Mesothelial cell of epicardium (in vitro differentiated cells): ENCODE data around the gene TMEM115. TPM values are rescaled to one million over a fixed set of nuclear protein-coding genes. Genes with fewer than 3 reads are reported as not detected.

Experiments
- DNase-seq, 2 experiments: peaks; one replicate each; pipeline ENCODE4 v3.0.0; 2021; ENCODE audit warnings: low spot score in 2 of 2; ENCODE audit not compliant: unreplicated experiment in 2 of 2
- H3K27ac Mint-ChIP-seq: 2 replicates; pipeline ENCODE4 v1.8.0; 2021; ENCODE audit warnings: mixed read lengths
- H3K27me3 Mint-ChIP-seq: 2 replicates; pipeline ENCODE4 v1.8.0; 2021; ENCODE audit warnings: low read depth, mixed read lengths
- H3K36me3 Mint-ChIP-seq: 2 replicates; pipeline ENCODE4 v1.8.0; 2021; ENCODE audit warnings: mixed read lengths
- H3K4me1 Mint-ChIP-seq: 2 replicates; pipeline ENCODE4 v1.8.0; 2021; ENCODE audit warnings: mixed read lengths
- H3K4me3 Mint-ChIP-seq: 2 replicates; pipeline ENCODE4 v1.8.0; 2021; ENCODE audit warnings: mild to moderate bottlenecking, moderate library complexity, mixed read lengths
- H3K9me3 Mint-ChIP-seq: 2 replicates; pipeline ENCODE4 v1.8.0; 2021; ENCODE audit warnings: mixed read lengths
- CTCF ChIP-seq: fragments of 200-600 bp; sonication (generic); IDR thresholded peaks from one replicate; pipeline ENCODE4 v1.5.0; 2021; ENCODE audit warnings: antibody characterized with exemption; ENCODE audit not compliant: unreplicated experiment
- total RNA-seq: library from RNA; stranded (reverse); gene quantifications from 3 replicates; pipeline ENCODE4 v1.2.1, GENCODE V29; 2021

Gene TMEM115
- total RNA-seq = 38.6 to 41.3 TPM (median 40.3 TPM) in 3 replicates

- Mint-ChIP-seq H3K27me3 (peaks cover 2% of the 10 kb centered on the region), H3K9me3 (no peaks in the 10 kb centered on the region), H3K36me3 (no peaks in the 10 kb centered on the region), H3K27ac (peak within 1 kb of the TSS; percentile 96), H3K4me1 (peaks cover 38% of the 10 kb centered on the region), H3K4me3 (peak within 1 kb of the TSS; percentile 97)
- TF ChIP-seq CTCF = no peak
- DNase-seq = peak; percentile 88 to 91
Observed at GRCh38 chr3:50358911-50359759, at the start of gene TMEM115. TMEM115 (minus strand) TSS chr3:50359521; CDS start chr3:50359063, 458 bp downstream.

GRCh38 chr3:50408443-50408944 lies 49.2 kb upstream of the TMEM115 start:
- Mint-ChIP-seq H3K27ac (no peak overlapping the region), H3K4me3 (no peak overlapping the region), H3K36me3 (no peaks in the 10 kb centered on the region), H3K9me3 (no peaks in the 10 kb centered on the region), H3K27me3 (peaks cover 16% of the 10 kb centered on the region), H3K4me1 (no peaks in the 10 kb centered on the region)
- DNase-seq = no peak
- no peak for TF ChIP-seq CTCF

GRCh38 chr3:50406487-50406886 lies 47.2 kb upstream of the TMEM115 start:
- H3K27ac Mint-ChIP-seq = no peak overlapping the region
- no peak overlapping the region for H3K4me3 Mint-ChIP-seq
- no peaks in the 10 kb centered on the region for H3K36me3 Mint-ChIP-seq
- no peaks in the 10 kb centered on the region for H3K9me3 Mint-ChIP-seq
- no peaks in the 10 kb centered on the region for H3K4me1 Mint-ChIP-seq
- no peak for TF ChIP-seq CTCF
- DNase-seq = no peak
- H3K27me3 Mint-ChIP-seq = peaks cover 28% of the 10 kb centered on the region

- peaks cover 28% of the 10 kb centered on the region for H3K27me3 Mint-ChIP-seq
- H3K4me3 Mint-ChIP-seq = no peak overlapping the region
- H3K36me3 Mint-ChIP-seq = no peaks in the 10 kb centered on the region
- no peak overlapping the region for H3K27ac Mint-ChIP-seq
- H3K4me1 Mint-ChIP-seq = no peaks in the 10 kb centered on the region
- DNase-seq = peak; percentile 43 to 66
- H3K9me3 Mint-ChIP-seq = no peaks in the 10 kb centered on the region
- no peak for TF ChIP-seq CTCF
Observed at GRCh38 chr3:50405249-50405648, 45.9 kb upstream of the TMEM115 start.

GRCh38 chr3:50401978-50402595 lies 42.8 kb upstream of the TMEM115 start:
- no peak overlapping the region for H3K27ac Mint-ChIP-seq
- no peak for TF ChIP-seq CTCF
- H3K4me3 Mint-ChIP-seq = no peak overlapping the region
- H3K9me3 Mint-ChIP-seq = no peaks in the 10 kb centered on the region
- peaks cover 29% of the 10 kb centered on the region for H3K27me3 Mint-ChIP-seq
- no peaks in the 10 kb centered on the region for H3K36me3 Mint-ChIP-seq
- no peak for DNase-seq
- no peaks in the 10 kb centered on the region for H3K4me1 Mint-ChIP-seq
